H1 (cell line): ENCODE measurements around the gene SMURF2.

Experiments used
- EZH2 ChIP-seq: fragments of 200-600 bp; sonication (generic); IDR thresholded peaks from 2 replicates; pipeline ENCODE4 v1.7.1; 2012; ENCODE audit warnings: low read depth, mild to moderate bottlenecking, moderate library complexity, low read length, inconsistent platforms; ENCODE audit not compliant: severe bottlenecking
- POLR2A ChIP-seq, 2 experiments: IDR thresholded peaks; 1 replicate in 1 of 2; 2 replicates in 1 of 2; pipeline ENCODE4 v1.6.1; 2011; ENCODE audit warnings: low read depth in 2 of 2, low read length in 2 of 2, mild to moderate bottlenecking in 2 of 2; ENCODE audit errors: control extremely low read depth in 1 of 2
- POLR2AphosphoS5 ChIP-seq: IDR thresholded peaks from 2 replicates; pipeline ENCODE4 v1.6.1; 2011; ENCODE audit warnings: low read depth, low read length
- SIN3A ChIP-seq, 2 experiments: IDR thresholded peaks in 1 of 2; conservative IDR thresholded peaks in 1 of 2; 2 replicates each; pipeline ENCODE4 v1.6.1; 2011 to 2012; ENCODE audit warnings: low read length in 2 of 2, improper control_type of control experiment in 1 of 2, low read depth in 1 of 2, mild to moderate bottlenecking in 1 of 2
- SRF ChIP-seq: IDR thresholded peaks from 2 replicates; pipeline ENCODE4 v1.6.1; 2011; ENCODE audit warnings: mild to moderate bottlenecking, low read depth, low read length, moderate library complexity
- TF ChIP-seq, protein P1 (sequence below), 3 experiments: IDR thresholded peaks; 1 replicate in 2 of 3; 2 replicates in 1 of 3; pipeline versions ENCODE4 v1.5.1 to v1.6.1; 2011; ENCODE audit warnings: low read length in 3 of 3, mild to moderate bottlenecking in 3 of 3, inconsistent platforms in 2 of 3, low read depth in 1 of 3, moderate library complexity in 1 of 3; ENCODE audit not compliant: insufficient read depth in 1 of 3; ENCODE audit errors: control extremely low read depth in 1 of 3
- TF ChIP-seq, protein P2 (sequence below): IDR thresholded peaks from 2 replicates; pipeline ENCODE4 v1.6.1; 2012; ENCODE audit warnings: inconsistent platforms

DNA sequence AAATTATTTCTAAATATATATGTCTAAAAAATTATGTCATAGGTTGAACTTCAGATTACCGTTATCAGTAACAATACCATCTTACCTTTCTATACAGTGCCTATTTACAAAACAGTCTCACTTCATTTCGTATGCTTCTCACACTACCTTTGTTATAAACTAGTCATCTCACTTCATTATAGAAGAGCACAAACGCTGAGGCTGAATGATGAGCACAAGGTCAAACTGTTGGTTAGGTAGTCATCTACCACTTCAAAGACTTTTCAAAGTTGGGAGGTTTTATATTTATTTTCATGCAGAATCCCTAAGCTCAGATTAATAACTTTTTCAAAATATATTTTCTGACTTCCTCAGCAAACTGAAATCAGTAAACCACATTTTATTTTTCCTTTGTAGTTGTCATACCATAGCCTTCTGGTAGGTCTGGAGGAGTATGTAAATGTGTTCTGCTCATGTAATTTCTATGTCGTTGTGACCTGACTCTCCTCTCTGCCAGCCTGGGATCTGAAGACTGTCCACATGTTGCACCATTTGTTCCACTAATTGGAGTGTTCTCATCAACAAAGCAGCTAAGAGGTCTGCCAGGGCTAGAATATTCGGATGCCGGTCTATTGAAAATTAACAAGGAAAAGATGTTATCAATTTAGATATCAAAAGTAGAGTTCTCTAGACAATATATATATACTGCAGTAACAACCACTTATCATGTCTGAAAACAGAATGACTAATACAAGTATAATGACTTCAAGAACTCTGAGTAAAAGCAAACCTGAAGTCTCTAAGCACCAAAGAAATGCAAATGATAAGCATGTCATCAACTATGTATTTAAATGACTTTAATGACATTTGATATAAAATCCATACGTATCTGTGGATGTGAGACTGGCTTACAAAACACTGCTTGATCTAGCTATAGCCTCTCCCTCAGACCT lies 81.5 kb downstream of the SMURF2 start:
- TF ChIP-seq, protein P1, sequence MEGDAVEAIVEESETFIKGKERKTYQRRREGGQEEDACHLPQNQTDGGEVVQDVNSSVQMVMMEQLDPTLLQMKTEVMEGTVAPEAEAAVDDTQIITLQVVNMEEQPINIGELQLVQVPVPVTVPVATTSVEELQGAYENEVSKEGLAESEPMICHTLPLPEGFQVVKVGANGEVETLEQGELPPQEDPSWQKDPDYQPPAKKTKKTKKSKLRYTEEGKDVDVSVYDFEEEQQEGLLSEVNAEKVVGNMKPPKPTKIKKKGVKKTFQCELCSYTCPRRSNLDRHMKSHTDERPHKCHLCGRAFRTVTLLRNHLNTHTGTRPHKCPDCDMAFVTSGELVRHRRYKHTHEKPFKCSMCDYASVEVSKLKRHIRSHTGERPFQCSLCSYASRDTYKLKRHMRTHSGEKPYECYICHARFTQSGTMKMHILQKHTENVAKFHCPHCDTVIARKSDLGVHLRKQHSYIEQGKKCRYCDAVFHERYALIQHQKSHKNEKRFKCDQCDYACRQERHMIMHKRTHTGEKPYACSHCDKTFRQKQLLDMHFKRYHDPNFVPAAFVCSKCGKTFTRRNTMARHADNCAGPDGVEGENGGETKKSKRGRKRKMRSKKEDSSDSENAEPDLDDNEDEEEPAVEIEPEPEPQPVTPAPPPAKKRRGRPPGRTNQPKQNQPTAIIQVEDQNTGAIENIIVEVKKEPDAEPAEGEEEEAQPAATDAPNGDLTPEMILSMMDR (IDR thresholded peaks at IDR 0.05; ENCODE audit: control extremely low read depth in 1 of 3, insufficient read depth in 1 of 3, low read depth in 1 of 3, low read length in 3 of 3) = no peak
- TF ChIP-seq SRF = no peak
- no peak for TF ChIP-seq POLR2AphosphoS5
- TF ChIP-seq POLR2A (IDR thresholded peaks at IDR 0.05; ENCODE audit: control extremely low read depth in 1 of 2, low read depth in 2 of 2, low read length in 2 of 2) = no peak
- TF ChIP-seq EZH2 = no peak
- TF ChIP-seq, protein P2, sequence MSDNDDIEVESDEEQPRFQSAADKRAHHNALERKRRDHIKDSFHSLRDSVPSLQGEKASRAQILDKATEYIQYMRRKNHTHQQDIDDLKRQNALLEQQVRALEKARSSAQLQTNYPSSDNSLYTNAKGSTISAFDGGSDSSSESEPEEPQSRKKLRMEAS = no peak
- no peak for TF ChIP-seq SIN3A (conservative IDR thresholded peaks at IDR 0.05 in 1 of 2, IDR thresholded peaks at IDR 0.05 in 1 of 2; ENCODE audit: low read depth in 1 of 2, low read length in 2 of 2)
